Testis (tissue), 3 donors: ENCODE data around the gene ZNF579. TPM values are rescaled to one million over a fixed set of nuclear protein-coding genes. Genes with fewer than 3 reads are reported as not detected.

ENCODE experiments used
- DNase-seq: peaks from one replicate; pipeline ENCODE4 v3.0.0-alpha.2; 2019
- H3K27ac ChIP-seq, 2 donors: fragments of 200-600 bp; sonication (generic); one replicate each; pipeline ENCODE4 v1.5.1; 2019
- H3K27me3 ChIP-seq: fragments of 200-600 bp; sonication (generic); one replicate; pipeline ENCODE4 v1.5.1; 2019
- H3K36me3 ChIP-seq: fragments of 200-600 bp; sonication (generic); one replicate; pipeline ENCODE4 v1.5.1; 2017; ENCODE audit warnings: low read depth; ENCODE audit errors: missing control alignments
- H3K4me1 ChIP-seq: fragments of 200-600 bp; sonication (generic); one replicate; pipeline ENCODE4 v1.5.1; 2019
- H3K4me3 ChIP-seq, 2 donors: fragments of 200-600 bp; sonication (generic); one replicate each; pipeline ENCODE4 v1.5.1; 2017 to 2019
- H3K9me3 ChIP-seq: fragments of 200-600 bp; sonication (generic); one replicate; pipeline ENCODE4 v1.5.1; 2017
- POLR2A ChIP-seq: fragments of 450-650 bp; IDR thresholded peaks from one replicate; pipeline ENCODE4 v1.6.1; 2017; ENCODE audit warnings: antibody characterized with exemption, mild to moderate bottlenecking, moderate library complexity
- WGBS, 2 donors: methylation state at CpG; one replicate each; pipeline ENCODE4 v1.1.5; 2018; 5-methylcytosine and 5-hydroxymethylcytosine counted together
- intact Hi-C: fragments of 100-400 bp; cut with DNase I; formaldehyde crosslinking; loops from one replicate; pipeline ENCODE4 v1.15.1; 2023; ENCODE audit warnings: low total_unique reads
- polyA plus RNA-seq: library from polyadenylated mRNA; stranded (reverse); fragments of 350-450 nt; fragmentation: Illumina TruSeq; extraction: RNeasy Lipid Tissue Mini Kit (QIAGEN cat#74804); gene quantifications from one replicate; pipeline ENCODE4 v1.2.3, GENCODE V29; 2014; ENCODE audit warnings: low read depth, low replicate concordance; ENCODE audit not compliant: insufficient read depth
- total RNA-seq, 2 donors: library from RNA; depleted of rRNA; stranded (reverse); fragments of >200 nt; gene quantifications; one replicate each; pipeline ENCODE4 v1.2.3, GENCODE V29; 2016
- TF ChIP-seq, protein P1 (sequence below), 3 experiments: fragments of 450-650 bp in 2 of 3; fragments of 200-600 bp in 1 of 3; sonication (generic) in 1 of 3; IDR thresholded peaks; one replicate each; pipeline ENCODE4 v1.5.1; 2016 to 2019; ENCODE audit warnings: antibody characterized with exemption in 3 of 3, mild to moderate bottlenecking in 2 of 3, moderate library complexity in 1 of 3

The ZNF579 gene
- total and polyA plus RNA-seq, 3 donors from 2014 or later = 4.0 to 7.2 (median 4.3) TPM

DNA sequence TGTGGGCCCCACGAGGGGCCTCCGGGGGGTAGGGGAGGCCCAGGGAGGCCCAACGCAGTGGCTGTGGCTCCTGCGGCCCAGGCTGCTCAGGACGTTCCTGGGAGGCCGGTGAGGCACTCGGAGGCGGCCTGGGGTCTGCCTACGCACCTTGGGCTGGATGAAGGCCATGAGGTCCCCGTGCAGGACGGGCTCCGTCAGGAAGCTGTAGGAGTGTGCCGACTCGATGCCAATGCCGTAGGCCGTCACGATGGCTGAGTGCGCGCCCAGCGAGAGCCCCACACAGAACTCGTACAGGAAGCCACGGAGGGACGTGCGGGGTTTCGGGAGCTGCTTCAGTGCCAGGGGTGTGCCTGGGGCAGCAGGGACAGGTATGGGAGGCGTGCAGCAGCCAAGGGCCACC is 49.7 kb downstream of the ZNF579 start:
- no peaks in the 10 kb centered on the region for H3K36me3 ChIP-seq

DNA sequence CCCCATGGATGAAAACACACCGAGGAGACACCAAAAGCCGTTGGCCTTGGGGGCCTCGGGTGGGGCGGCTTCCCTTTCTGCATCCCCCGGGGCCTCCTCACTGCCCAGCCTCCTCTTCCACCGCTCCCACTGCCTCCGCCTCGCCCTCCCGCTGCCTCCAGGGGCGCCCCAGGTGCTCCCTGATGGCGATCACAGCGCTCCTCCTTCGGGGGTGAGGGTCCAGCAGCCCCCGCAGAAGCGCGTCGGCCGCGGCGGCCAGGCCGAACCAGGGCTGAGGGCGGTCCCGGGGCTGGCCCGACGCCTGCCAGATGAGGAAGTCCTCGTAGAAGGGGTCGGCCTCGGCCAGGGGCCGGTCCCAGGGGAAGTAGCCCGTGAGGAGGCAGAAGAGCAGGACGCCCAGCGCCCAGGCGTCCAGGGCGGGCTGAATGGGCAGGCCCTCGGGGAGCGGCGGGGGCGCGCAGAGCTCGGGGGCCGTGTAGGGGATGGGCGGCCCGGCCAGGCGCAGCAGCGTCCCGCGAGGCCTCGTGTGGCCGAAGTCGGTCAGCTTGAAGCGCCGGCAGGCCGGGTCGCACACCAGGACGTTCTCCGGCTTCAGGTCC is 50.9 kb downstream of the ZNF579 start:
- TF ChIP-seq, protein P1, sequence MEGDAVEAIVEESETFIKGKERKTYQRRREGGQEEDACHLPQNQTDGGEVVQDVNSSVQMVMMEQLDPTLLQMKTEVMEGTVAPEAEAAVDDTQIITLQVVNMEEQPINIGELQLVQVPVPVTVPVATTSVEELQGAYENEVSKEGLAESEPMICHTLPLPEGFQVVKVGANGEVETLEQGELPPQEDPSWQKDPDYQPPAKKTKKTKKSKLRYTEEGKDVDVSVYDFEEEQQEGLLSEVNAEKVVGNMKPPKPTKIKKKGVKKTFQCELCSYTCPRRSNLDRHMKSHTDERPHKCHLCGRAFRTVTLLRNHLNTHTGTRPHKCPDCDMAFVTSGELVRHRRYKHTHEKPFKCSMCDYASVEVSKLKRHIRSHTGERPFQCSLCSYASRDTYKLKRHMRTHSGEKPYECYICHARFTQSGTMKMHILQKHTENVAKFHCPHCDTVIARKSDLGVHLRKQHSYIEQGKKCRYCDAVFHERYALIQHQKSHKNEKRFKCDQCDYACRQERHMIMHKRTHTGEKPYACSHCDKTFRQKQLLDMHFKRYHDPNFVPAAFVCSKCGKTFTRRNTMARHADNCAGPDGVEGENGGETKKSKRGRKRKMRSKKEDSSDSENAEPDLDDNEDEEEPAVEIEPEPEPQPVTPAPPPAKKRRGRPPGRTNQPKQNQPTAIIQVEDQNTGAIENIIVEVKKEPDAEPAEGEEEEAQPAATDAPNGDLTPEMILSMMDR (IDR thresholded peaks at IDR 0.05) = no peak
- TF ChIP-seq POLR2A = no peak
- H3K4me3 ChIP-seq = peak overlapping the region; percentile 9 to 48
- no peak overlapping the region for H3K27ac ChIP-seq
- peaks cover 2% of the 10 kb centered on the region for H3K4me1 ChIP-seq
- intact Hi-C loops = no loop called here
- DNase-seq = no peak
- H3K9me3 ChIP-seq = no peaks in the 10 kb centered on the region
- H3K27me3 ChIP-seq = no peaks in the 10 kb centered on the region
- H3K36me3 ChIP-seq = no peaks in the 10 kb centered on the region
- WGBS, 2 donors = 58 to 80% methylated on average over 12 to 45 of the region's 56 CpGs

More for the DNA sequence above, 49.7 kb downstream of the ZNF579 start:
- no peak overlapping the region for H3K27ac ChIP-seq
- no peak for DNase-seq
- peaks cover 2% of the 10 kb centered on the region for H3K4me1 ChIP-seq
- no peaks in the 10 kb centered on the region for H3K9me3 ChIP-seq
- H3K27me3 ChIP-seq = no peaks in the 10 kb centered on the region
- intact Hi-C loops = no loop called here
- no peak for TF ChIP-seq POLR2A
- TF ChIP-seq, protein P1 (IDR thresholded peaks at IDR 0.05) = no peak
- 86% methylated on average over 1 to 26 of the region's 26 CpGs for WGBS, 2 donors
- no peak overlapping the region for H3K4me3 ChIP-seq

DNA sequence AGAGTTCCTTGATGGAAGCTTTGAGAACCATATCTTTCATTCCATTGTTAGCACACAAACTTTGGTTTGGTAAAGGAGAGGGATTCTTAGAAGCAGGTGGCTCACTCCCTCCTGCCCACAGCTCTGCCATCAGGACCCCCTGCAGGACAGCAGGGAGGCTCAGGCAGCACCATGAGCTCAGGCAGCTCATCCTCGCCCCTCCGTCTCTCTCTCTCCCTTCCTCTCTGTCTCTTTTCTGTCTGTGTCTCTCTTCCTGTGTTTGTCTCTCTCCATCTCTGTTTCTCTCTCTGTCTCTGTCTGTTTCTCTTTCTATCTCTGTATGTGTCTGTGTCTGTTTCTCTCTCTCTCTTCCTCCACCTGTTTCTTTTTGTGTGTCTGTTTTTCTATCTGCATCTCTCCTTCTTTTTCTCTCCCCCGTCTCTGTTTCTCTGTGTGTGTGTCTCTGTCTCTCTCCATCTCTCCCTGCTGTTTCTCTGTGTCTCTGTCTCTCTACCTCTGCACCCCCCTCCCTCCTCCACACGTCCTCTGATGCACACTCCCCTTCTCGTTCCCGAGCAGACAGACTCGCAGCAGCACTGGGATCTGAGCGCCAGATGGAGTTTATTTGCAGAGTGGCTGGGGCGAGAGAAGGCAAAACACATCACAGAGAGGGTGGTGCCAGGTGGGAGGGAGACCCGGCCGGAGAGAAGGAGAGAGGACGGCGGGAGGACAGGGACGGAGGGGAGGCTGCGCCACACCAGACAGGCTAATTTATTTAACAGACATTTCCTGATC is 52.4 kb downstream of the ZNF579 start:
- Histone ChIP-seq H3K27ac (no peak overlapping the region), H3K4me1 (peaks cover 2% of the 10 kb centered on the region), H3K9me3 (no peaks in the 10 kb centered on the region), H3K27me3 (no peaks in the 10 kb centered on the region), H3K4me3 (no peak overlapping the region), H3K36me3 (no peaks in the 10 kb centered on the region)
- intact Hi-C loops = no loop called here
- 21 to 25% methylated on average over 15 of the region's 15 CpGs for WGBS, 2 donors
- DNase-seq = no peak
- TF ChIP-seq POLR2A = no peak
- TF ChIP-seq, protein P1 (IDR thresholded peaks at IDR 0.05) = no peak

DNA sequence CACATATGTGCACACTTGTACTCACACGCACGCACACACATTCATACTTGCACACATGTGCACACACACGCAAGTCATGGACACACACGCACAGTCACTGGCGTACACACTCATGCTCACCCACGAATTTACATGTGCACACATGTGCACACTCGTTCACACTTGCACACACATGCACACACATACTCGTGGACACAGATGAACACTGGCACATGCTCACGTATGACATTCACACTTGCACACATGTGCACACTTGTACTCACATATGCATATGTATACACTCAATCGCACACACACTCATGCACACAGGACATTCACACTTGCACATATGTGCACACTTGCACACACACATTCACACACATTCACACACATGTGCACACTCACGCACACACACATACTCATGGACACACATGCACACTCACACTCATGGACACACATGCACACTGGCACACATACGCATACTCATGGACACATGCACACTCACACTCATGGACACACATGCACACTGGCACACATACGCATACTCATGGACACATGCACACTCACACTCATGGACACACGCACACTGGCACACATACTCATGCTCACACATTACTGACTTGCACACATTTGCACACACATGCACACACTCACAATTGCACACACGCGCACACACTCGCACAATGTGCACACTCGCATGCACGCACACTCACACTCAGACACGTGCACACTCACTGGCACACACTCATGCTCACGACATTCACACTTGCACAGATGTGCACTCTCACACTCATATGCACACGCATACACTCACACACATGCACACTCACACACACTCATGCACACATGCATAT is 53.2 kb downstream of the ZNF579 start:
- H3K27ac ChIP-seq = no peak overlapping the region
- TF ChIP-seq POLR2A = no peak
- TF ChIP-seq, protein P1 (IDR thresholded peaks at IDR 0.05) = no peak
- H3K9me3 ChIP-seq = no peaks in the 10 kb centered on the region
- H3K36me3 ChIP-seq = no peaks in the 10 kb centered on the region
- H3K4me1 ChIP-seq = peaks cover 2% of the 10 kb centered on the region
- intact Hi-C loops = no loop called here
- H3K27me3 ChIP-seq = no peaks in the 10 kb centered on the region
- 62 to 69% methylated on average over 22 of the region's 22 CpGs for WGBS, 2 donors
- no peak overlapping the region for H3K4me3 ChIP-seq
- DNase-seq = no peak

Other genes starting within 250 kb of the ZNF579 start
- 10 to 100 TPM; 48.8 to 62.9 TPM for gene KMT5C, start 241.0 kb downstream of the ZNF579 start, total RNA-seq
- gene KMT5C, start 241.0 kb downstream of the ZNF579 start, polyA plus RNA-seq = 14.6 TPM
- 10 to 100 TPM; 27.9 to 47.5 TPM for gene COX6B2, start 226.1 kb downstream of the ZNF579 start, total RNA-seq
- 171 TPM for gene COX6B2, start 226.1 kb downstream of the ZNF579 start, polyA plus RNA-seq
- gene GARIN5B, start 217.6 kb downstream of the ZNF579 start, total RNA-seq = 10 to 100 TPM; 11.3 to 28.2 TPM
- gene GARIN5B, start 217.6 kb downstream of the ZNF579 start, polyA plus RNA-seq = 49.6 TPM
- 1 to 10 TPM; 2.0 to 2.1 TPM for gene IL11, start 210.4 kb downstream of the ZNF579 start, total RNA-seq
- gene IL11, start 210.4 kb downstream of the ZNF579 start, polyA plus RNA-seq = 1.2 TPM
- 10 to 100 TPM; 12.9 to 19.2 TPM for gene TMEM190, start 204.0 kb downstream of the ZNF579 start, total RNA-seq
- gene TMEM190, start 204.0 kb downstream of the ZNF579 start, polyA plus RNA-seq = 35.4 TPM
- gene TMEM238, start 196.6 kb downstream of the ZNF579 start, total RNA-seq = 1 to 10 TPM; 1.7 to 6.4 TPM
- 0.91 TPM for gene TMEM238, start 196.6 kb downstream of the ZNF579 start, polyA plus RNA-seq
- gene RPL28, start 194.9 kb downstream of the ZNF579 start, total RNA-seq = 100 to 1,000 TPM; 284 to 624 TPM
- 1,024 TPM for gene RPL28, start 194.9 kb downstream of the ZNF579 start, polyA plus RNA-seq
- 100 to 1,000 TPM; 150 to 188 TPM for gene UBE2S, start 173.1 kb downstream of the ZNF579 start, total RNA-seq
- gene UBE2S, start 173.1 kb downstream of the ZNF579 start, polyA plus RNA-seq = 272 TPM
- 1 to 10 TPM in 1 of 2 donors, under 1 TPM in 1; 0.43 to 1.0 TPM for gene SHISA7, start 137.5 kb downstream of the ZNF579 start, total RNA-seq
- gene SHISA7, start 137.5 kb downstream of the ZNF579 start, polyA plus RNA-seq = 0.45 TPM
- gene ISOC2, start 119.2 kb downstream of the ZNF579 start, total RNA-seq = 10 to 100 TPM; 79.1 to 98.5 TPM
- gene ISOC2, start 119.2 kb downstream of the ZNF579 start, polyA plus RNA-seq = 107 TPM
- gene C19orf85, start 116.1 kb downstream of the ZNF579 start, total RNA-seq = not detected
- not detected for gene C19orf85, start 116.1 kb downstream of the ZNF579 start, polyA plus RNA-seq
- gene ZNF628, start 104.2 kb downstream of the ZNF579 start, total RNA-seq = 10 to 100 TPM; 31.3 to 53.7 TPM
- gene ZNF628, start 104.2 kb downstream of the ZNF579 start, polyA plus RNA-seq = 33.8 TPM
- gene NAT14, start 95.7 kb downstream of the ZNF579 start, total RNA-seq = 10 to 100 TPM; 12.0 to 16.0 TPM
- 17.3 TPM for gene NAT14, start 95.7 kb downstream of the ZNF579 start, polyA plus RNA-seq
- gene SSC5D, start 92.4 kb downstream of the ZNF579 start, total RNA-seq = 1 to 10 TPM; 6.4 to 6.9 TPM
- gene SSC5D, start 92.4 kb downstream of the ZNF579 start, polyA plus RNA-seq = 10.7 TPM
- under 1 TPM; 0.87 to 0.99 TPM for gene SBK2, start 43.7 kb downstream of the ZNF579 start, total RNA-seq
- gene SBK2, start 43.7 kb downstream of the ZNF579 start, polyA plus RNA-seq = 1.3 TPM
- gene SBK3, start 35.3 kb downstream of the ZNF579 start, total RNA-seq = under 1 TPM; 0.39 to 0.81 TPM
- 0.34 TPM for gene SBK3, start 35.3 kb downstream of the ZNF579 start, polyA plus RNA-seq
- gene FIZ1, start 18.7 kb upstream of the ZNF579 start, total RNA-seq = 10 to 100 TPM; 16.5 to 17.4 TPM
- gene FIZ1, start 18.7 kb upstream of the ZNF579 start, polyA plus RNA-seq = 8.5 TPM
- 10 to 100 TPM; 25.0 to 29.4 TPM for gene ZNF524, start 19.4 kb upstream of the ZNF579 start, total RNA-seq
- gene ZNF524, start 19.4 kb upstream of the ZNF579 start, polyA plus RNA-seq = 8.5 TPM
- 10 to 100 TPM; 12.2 to 14.5 TPM for gene ZNF865, start 24.8 kb upstream of the ZNF579 start, total RNA-seq
- gene ZNF865, start 24.8 kb upstream of the ZNF579 start, polyA plus RNA-seq = 4.7 TPM
- gene ZNF784, start 43.7 kb upstream of the ZNF579 start, total RNA-seq = 10 to 100 TPM; 10.3 to 13.0 TPM
- gene ZNF784, start 43.7 kb upstream of the ZNF579 start, polyA plus RNA-seq = 6.6 TPM
- gene ZNF580, start 60.2 kb upstream of the ZNF579 start, total RNA-seq = 10 to 100 TPM; 37.6 to 38.0 TPM
- gene ZNF580, start 60.2 kb upstream of the ZNF579 start, polyA plus RNA-seq = 21.7 TPM
- 10 to 100 TPM; 17.3 to 31.2 TPM for gene ZNF581, start 62.8 kb upstream of the ZNF579 start, total RNA-seq
- gene ZNF581, start 62.8 kb upstream of the ZNF579 start, polyA plus RNA-seq = 18.4 TPM
- gene CCDC106, start 67.4 kb upstream of the ZNF579 start, total RNA-seq = 10 to 100 TPM; 57.0 to 84.9 TPM
- 34.5 TPM for gene CCDC106, start 67.4 kb upstream of the ZNF579 start, polyA plus RNA-seq
- 100 to 1,000 TPM; 264 to 281 TPM for gene U2AF2, start 74.2 kb upstream of the ZNF579 start, total RNA-seq
- gene U2AF2, start 74.2 kb upstream of the ZNF579 start, polyA plus RNA-seq = 163 TPM
- 100 to 1,000 TPM; 176 to 303 TPM for gene EPN1, start 94.4 kb upstream of the ZNF579 start, total RNA-seq
- gene EPN1, start 94.4 kb upstream of the ZNF579 start, polyA plus RNA-seq = 134 TPM
- gene NLRP9, start 157.6 kb upstream of the ZNF579 start, total RNA-seq = under 1 TPM; 0.39 to 0.68 TPM
- gene NLRP9, start 157.6 kb upstream of the ZNF579 start, polyA plus RNA-seq = 0.11 TPM
- 1 to 10 TPM in 1 of 2 donors, under 1 TPM in 1; 0.31 to 1.8 TPM for gene RFPL4A, start 178.2 kb upstream of the ZNF579 start, total RNA-seq
- 2.5 TPM for gene RFPL4A, start 178.2 kb upstream of the ZNF579 start, polyA plus RNA-seq
- gene RFPL4AL1, start 188.3 kb upstream of the ZNF579 start, total RNA-seq = not detected
- gene RFPL4AL1, start 188.3 kb upstream of the ZNF579 start, polyA plus RNA-seq = not detected